Bone marrow (tissue), 2 donors: ENCODE results near the gene VARS2.
"Not testable (repeated sequence)": the region's sequence is repeated elsewhere in the genome, so short reads cannot be mapped to it uniquely, and the experiment has no call there.

ENCODE experiments used
- DNase-seq, 2 donors: peaks; one replicate each; lab custom pipeline; 2025; lab: John Stamatoyannopoulos, UW

VARS2 gene

DNA sequence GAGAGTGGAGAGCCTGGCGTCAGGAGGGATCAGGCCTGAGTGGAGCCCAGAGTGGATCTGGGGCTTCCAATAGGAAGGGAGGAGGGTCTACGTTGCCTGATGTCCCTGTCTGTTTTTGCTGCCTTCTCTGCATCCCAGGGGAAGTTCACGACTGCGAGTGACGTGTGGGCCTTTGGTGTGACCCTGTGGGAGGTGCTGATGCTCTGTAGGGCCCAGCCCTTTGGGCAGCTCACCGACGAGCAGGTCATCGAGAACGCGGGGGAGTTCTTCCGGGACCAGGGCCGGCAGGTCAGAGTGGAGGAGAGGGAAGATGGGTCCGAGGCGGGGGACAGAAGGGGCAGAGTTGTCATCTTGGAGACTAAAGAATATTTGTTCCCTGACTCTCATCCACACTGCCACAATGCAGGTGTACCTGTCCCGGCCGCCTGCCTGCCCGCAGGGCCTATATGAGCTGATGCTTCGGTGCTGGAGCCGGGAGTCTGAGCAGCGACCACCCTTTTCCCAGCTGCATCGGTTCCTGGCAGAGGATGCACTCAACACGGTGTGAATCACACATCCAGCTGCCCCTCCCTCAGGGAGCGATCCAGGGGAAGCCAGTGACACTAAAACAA, 15.2 kb upstream of the VARS2 start:
- DNase-seq = no peak

DNA sequence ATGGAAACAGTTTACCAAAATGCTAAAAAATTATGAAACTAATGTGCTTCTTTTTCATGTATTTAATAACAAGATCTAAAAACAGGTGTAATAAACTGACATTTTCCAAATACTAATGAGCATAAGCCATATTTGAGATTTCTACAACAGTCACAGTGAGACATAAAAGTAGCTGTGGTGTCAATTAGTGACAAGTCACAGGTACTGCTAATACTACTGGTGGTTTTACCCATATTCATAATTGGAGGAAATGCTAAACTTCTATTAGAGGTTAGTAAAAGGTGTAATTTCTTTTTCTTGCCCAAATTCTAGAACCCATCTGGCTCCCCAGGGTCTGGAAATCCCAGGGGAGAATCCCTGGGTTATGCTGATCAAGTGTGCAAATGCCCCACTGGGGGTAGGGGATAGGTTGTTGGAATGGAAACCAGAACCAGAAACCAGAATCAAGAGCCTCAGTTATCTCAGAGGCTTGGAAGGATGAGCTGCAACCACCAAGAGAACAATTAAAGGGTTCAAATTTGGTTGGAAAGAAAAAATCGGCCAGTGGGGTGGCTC, 13.1 kb upstream of the VARS2 start:
- no peak for DNase-seq

- DNase-seq = no peak
Measured at GRCh38 chr6:30901436-30901835, 12.6 kb upstream of the VARS2 start.

DNA sequence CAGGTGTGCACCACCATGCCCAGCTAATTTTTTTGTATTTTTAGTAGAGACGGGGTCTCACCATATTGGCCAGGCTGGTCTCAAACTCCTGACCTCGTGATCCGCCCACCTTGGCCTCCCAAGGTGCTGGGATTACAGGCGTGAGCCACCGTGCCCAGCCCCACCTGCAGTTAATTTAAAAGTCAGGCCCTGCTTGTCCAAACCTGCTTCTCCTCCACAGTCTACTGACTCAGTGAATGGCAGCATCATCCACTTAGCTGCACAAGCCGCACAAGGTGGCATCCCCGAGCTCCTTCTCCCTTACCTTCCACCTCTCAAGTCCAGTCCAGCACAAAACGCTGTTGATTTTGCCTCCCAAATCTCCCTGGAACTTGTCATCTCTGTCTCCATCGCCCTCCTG, 11.8 kb upstream of the VARS2 start:
- DNase-seq = not testable (repeated sequence)

DNA sequence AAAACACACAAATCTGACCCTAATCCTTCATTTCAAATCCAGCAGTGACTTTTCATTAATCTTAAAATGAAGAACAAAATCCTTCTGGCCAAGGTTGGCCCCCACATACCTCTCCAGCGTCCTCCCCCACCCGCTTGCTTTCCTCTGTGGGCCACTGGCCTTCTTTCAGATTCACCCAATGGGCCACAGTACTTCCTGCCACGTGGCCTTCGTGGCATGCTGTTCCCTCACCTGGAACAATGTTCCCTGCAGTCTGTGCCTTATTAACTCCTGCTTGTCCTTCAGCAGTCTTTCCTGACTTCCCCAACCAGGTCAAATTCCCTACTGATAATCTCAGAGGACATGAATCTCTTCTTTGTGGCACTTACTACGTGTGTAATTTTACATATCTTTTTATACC, 11.3 kb upstream of the VARS2 start:
- DNase-seq = no peak

GRCh38 chr6:30903236-30903635, 10.8 kb upstream of the VARS2 start:
- DNase-seq = no peak

DNA sequence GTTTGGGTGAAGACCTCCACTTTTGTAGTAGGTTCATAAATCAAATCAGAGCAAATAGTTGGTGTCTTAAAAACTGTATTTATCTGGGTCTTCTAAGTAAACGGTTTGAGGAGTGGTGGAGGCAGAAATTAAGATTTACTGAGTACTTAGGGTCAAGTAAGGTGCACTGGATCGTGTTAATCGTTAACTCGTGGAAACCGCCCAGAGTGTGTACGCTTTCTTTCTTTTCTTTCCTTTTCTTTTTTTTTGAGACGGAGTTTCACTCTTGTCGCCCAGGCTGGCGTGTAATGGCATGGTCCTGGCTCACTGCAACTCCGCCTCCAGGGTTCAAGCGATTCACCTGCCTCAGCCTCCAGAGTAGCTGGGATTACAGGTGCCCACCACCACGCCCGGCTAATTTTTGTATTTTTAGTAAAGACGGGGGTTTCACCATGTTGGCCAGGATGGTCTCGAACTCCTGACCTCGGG, 6.7 kb upstream of the VARS2 start:
- DNase-seq = not testable (repeated sequence)

- peak; percentile 76 to 98 for DNase-seq
Measured at GRCh38 chr6:30907758-30908591, 6.1 kb upstream of the VARS2 start, which contains the start of gene GTF2H4. Gene GTF2H4 (plus strand): TSS chr6:30908207.

GRCh38 chr6:30908700-30909099, 5.3 kb upstream of the VARS2 start:
- DNase-seq = no peak

DNA sequence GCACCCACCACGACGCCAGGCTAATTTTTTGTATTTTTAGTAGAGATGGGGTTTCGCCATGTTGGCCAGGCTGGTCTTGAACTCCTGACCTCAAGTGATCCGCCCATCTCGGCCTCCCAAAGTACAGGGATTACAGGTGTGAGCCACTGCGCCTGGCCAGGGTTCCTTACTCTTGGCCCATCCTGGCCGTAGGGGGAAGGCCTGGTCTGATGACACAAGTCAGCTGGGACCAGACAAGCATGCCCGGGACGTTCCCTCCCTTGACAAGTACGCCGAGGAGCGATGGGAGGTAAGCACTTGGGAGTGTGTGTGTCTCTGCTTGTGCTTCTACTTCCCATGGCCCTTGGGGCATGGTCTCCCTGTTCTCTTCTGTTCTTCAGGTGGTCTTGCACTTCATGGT, 3.6 kb upstream of the VARS2 start:
- DNase-seq = not testable (repeated sequence)

DNA sequence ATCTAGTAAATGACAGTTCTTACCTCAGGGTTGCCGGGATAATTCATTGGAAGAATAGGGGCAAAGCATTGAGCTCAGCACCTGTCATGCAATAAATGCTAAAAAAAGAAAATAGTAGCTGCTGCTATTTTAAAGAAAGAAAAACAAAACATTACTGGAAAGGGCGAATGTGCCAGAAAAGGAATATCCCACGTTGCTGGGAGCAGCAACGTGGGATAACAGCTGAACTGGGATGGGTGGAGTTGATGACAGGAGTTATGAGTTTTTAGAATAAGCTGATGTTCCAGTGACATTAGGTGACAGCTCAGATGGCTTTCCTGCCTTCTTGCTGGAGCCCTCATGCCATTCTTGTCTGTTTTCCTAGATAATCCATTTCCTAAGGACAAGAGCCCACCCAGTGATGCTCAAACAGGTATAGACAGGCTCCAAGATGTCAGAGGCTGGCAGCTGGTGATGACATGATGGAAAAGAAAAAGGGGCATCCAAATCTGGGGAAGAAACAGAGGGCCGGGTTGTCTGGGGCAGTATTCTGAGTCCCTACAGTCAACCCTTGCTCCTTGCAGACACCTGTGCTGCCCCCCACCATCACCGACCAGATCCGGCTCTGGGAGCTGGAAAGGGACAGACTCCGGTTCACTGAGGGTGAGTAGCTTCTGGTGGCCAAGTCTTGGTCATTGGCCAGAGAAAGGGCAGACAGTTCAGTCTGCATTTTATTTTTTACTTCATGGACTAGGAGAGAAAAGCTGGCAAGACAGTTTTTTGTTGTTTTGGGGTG, 1.1 kb upstream of the VARS2 start:
- DNase-seq = no peak

DNA sequence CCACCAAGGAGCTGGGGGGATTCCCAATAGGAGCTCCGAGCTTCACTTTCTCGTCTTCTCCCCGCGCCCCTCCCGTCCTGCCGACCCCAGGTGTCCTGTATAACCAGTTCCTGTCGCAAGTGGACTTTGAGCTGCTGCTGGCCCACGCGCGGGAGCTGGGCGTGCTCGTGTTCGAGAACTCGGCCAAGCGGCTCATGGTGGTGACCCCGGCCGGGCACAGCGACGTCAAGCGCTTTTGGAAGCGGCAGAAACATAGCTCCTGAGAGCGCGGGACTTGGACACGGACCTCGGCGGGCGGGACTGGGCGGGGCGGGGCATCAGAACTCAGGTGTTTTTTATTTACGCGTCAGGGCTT, 340 bp upstream of the VARS2 start:
- no peak for DNase-seq

DNA sequence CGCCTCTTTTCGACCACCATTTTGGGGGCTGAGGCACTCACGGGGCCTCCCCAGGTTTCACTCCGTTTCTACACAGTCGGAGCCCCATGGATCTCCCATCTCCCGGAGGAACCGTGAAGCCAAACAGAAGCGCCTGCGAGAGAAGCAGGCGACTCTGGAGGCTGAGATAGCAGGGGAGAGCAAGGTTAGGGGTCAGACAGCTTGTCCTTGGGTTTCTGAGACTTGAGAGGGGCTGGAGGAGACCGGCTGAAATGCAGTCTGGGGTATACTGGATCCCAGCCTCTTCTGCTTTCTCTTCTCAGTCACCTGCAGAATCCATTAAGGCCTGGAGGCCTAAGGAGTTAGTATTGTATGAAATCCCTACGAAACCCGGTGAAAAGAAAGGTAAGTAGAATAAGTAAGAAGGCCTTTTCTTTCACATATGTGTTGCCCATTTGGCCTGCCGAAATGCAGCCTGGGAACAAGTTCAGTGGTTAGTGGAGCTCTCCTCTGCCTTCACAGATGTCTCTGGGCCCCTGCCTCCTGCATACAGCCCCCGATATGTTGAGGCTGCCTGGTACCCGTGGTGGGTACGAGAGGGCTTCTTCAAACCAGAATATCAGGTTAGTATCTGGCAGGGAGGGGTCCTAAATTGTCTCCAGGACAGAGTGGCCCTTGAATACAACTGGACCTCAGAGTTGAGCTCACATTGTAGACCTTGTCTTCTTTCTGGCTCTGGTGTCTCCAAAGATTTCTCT, 984 bp downstream of the VARS2 start:
- no peak for DNase-seq

DNA sequence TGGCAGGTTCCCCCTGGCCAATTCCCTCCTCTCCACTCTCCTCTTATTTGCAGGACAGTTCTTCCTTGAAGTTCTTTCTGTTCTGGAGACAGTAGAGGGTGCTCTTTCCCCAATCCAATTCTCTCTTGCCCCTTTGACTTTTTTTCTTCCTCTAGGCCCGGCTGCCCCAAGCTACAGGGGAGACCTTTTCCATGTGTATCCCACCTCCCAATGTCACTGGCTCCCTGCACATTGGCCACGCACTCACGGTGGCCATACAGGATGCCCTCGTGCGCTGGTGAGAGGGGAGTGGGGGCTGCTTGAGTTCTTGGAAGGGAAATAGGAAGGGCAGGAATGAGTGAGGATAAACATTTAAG, 1.5 kb downstream of the VARS2 start:
- DNase-seq = peak in 1 of 2 donors; percentile 68

- no peak for DNase-seq
Measured at GRCh38 chr6:30917041-30917440, 3.0 kb downstream of the VARS2 start.

DNA sequence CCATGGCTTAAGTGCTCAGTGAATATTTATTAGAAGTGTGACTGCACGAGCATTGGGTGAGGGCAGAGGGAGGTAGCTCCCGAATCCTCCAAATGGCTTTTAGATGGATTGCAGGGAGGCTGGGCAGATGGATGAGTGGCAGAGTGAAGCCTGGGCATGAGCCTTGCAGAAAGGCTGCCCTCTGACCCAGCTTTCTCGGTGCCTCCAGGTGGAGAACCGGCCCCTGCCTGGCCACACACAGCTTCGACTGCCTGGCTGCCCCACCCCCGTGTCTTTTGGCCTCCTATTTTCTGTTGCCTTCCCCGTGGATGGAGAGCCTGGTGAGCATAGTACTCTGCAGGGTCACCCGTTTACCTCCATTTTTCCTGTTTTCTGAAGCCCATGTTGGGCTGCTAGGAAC, 3.4 kb downstream of the VARS2 start:
- DNase-seq = no peak

DNA sequence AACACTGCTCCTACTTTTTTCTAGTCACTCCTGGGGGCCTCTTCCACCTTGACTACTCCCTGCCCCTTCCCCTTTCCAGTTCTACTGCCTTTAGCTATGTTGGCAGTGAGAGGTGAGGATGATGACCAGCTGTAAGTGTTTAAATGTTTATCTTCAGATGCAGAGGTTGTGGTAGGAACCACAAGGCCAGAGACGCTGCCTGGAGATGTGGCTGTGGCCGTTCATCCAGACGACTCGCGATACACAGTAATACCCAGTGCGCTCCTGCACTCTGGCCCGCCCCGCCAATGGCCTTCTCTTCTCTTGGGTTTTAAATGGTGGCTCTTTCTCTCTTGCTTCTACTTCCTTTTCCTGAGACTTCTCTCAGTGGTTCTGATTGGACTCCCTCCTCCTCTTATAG, 4.6 kb downstream of the VARS2 start:
- DNase-seq = no peak

GRCh38 chr6:30922447-30922852, 8.4 kb downstream of the VARS2 start:
- DNase-seq = no peak

GRCh38 chr6:30924040-30924627, 10.1 kb downstream of the VARS2 start:
- not testable (repeated sequence) for DNase-seq

DNA sequence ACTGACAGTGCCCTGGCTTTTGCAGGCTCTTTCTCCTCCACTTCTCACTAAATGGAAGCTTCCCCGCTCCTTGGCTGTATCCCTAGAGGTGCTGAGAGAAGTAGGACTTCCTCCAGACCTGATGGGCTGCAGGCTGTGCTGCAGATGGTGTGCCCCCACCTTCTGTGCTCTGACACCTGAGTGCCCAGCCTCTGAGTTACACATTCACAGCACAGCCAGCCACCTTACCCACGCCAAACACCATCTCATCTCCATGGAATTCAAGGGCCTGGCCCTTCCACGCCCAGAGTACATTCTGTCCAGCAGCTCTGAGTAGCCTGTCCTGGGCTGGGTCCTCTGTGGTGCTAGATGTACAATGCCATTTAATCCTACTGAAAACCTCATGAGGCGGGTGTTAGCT, 12.6 kb downstream of the VARS2 start:
- DNase-seq = no peak

GRCh38 chr6:30927080-30927479, 13.0 kb downstream of the VARS2 start:
- DNase-seq = not testable (repeated sequence)
